Measurements from ENCODE around the gene WNT5A. TPM values are rescaled to one million over a fixed set of nuclear protein-coding genes. Genes with fewer than 3 reads are reported as not detected.

WNT5A gene
- total RNA-seq = 0.04 and 0.07 TPM in 2 replicates

DNA sequence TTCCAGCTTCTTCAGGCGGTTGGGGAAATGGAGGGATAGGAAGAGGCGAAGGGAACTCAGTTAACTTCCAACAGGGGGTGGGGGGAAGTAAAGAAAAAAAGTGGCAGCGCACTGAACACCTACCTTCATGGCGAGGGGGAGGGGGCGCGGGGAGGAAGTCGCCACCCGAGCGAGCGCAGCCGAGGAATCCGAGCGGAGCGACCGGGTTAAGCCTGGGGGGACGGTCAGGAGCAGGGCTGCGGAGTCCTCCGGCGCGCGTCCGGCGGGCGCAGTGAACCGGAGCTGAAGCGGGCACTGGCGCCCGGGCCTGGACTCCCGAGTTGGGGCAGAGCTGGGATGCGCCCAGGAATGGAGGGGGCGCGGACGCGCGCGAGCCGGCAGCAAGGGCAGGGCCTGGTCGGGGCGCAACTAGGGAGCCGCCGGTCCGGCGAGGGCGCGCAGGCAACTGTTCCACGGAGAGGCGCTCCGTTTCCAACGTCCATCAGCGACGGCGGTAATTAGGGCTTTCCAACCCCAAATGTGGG, at the start of gene WNT5A:
Gene WNT5A (minus strand): TSS at position 450 of the 524 bp plus-strand sequence. CDS start 321 bp downstream, at position 129.
- no peak for DNase-seq (ENCODE audit: low read depth, low spot score)

DNA sequence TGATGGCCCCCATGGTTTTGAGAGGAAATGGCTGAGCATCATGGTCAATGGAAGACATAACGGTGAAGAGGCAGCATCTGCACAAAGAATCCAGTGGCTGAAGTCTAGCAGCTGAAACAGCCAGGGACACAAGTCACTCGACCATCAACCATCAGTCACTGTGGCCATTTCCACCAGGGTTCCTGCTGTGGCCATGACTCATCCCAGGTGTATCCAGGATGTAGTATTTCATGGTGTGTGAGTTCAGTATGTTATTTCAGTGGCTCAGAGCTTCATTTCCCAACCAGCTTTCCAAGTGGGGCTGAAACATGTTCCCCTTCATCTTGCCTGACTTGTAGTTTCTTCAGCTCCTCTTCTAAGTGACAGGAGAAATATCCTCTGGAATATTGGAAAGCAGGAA, 47.8 kb upstream of the WNT5A start:
- DNase-seq (ENCODE audit: low read depth, low spot score) = no peak

DNA sequence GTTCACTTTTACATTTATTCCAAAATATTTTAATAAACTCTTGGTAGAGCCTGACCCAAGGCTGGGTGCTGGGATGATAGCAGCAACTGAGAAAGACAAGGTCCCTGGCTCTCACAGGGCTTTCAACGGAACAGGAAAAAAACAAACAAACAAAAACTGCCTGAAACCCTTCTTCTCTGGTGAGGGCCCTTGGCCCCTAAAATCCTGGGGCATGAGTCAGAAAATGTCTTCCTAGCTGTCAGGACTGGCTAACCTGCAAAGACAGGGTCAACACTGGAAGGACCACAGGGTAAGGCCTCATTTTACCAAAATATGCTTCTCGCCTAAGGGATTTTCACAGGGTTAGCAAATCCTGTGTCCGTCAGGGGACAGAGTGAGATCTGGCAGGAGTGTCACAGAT, 45.7 kb upstream of the WNT5A start:
- no peak for DNase-seq (ENCODE audit: low read depth, low spot score)

DNA sequence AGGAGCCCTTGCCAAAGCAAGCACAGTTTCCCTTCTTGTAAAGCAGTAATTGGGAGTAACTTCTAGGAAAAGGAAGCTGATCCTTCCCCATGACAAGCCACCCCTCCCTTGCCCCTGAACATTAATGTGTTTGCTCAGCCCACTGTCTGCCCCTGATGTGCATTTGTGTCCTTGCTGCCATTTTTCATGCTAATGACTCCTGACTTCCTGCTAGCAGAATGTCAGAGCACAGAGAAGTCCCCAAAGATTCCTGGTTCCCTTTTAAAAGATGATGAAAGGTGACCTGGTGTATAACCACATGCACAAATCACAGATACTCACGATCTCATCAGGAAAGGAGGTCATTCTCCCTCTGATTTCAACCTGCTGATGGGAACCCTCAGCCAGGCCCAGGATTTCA, 44.2 kb upstream of the WNT5A start:
- no peak for DNase-seq (ENCODE audit: low read depth, low spot score)

DNA sequence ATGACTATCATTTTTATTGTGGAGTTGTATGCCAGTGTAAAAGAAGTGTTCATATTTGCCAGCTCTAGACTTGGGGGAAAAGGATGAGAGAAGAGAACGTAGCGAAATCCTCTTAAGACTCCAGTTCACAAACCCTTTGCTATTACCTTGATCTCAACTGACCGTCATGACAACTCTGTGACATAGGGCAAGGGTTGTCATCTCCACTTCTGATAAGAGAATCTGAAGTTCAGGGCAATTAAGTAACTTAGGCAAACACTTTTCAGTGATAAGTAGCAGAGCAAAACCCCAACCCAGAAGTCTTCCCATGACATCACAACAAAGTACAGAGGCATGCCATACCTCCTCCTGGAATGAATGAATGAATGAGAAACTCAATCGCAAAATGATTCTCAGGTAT, 40.3 kb upstream of the WNT5A start:
- no peak for DNase-seq (ENCODE audit: low read depth, low spot score)

DNA sequence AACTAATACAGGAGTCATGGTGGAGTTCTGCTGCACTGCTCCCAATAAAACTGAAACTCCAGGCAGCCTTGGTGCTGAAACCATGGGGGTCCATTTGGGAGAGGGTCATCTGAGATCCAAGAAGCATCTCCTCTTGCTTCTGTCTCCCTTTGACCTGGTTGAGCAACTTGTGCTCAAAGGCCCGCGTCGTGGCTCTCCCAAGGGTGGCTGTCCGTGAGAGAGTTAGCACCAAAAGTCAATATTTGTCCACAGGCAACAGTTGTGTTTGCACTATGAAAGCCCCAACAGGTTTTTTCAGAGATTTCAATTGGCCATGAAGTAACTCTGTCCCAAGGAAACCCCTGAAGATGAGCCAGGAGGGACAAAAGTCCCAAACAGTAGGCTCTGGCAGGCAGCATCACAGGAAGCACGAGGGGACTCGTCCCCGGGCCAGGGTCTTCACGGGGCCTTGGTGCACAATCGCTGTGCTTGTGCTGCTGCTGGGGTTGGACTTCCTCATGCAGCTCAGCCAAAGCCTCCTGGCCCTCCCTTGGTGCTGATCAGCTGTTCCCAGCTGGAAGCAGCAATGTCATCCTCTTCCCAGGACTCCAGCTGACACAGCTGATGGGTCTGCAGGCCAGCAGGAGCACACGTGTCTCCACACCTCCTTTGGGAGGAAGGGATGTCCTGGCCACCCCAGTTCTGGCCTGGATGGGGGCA, 39.4 kb upstream of the WNT5A start:
- DNase-seq (ENCODE audit: low read depth, low spot score) = no peak

DNA sequence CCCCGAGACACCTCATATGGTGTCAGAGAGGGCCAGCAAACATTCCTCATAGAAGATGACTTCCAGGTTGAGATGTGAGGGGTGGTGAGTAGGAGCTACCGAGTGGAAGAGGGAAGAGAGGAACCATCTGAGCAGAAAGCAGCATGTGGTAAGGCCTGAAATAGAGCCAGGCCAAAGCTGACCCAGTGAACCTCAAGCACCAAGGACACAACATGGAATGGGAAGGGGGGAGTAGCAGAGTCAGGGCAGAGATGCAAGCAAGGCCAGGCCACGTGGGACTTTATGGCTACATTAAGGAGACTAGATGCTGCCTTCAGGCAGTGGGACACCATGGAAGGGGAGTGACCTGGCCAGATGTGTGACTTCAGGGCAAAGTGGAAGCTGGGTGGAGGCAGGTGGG, 38.3 kb upstream of the WNT5A start:
- DNase-seq (ENCODE audit: low read depth, low spot score) = no peak

DNA sequence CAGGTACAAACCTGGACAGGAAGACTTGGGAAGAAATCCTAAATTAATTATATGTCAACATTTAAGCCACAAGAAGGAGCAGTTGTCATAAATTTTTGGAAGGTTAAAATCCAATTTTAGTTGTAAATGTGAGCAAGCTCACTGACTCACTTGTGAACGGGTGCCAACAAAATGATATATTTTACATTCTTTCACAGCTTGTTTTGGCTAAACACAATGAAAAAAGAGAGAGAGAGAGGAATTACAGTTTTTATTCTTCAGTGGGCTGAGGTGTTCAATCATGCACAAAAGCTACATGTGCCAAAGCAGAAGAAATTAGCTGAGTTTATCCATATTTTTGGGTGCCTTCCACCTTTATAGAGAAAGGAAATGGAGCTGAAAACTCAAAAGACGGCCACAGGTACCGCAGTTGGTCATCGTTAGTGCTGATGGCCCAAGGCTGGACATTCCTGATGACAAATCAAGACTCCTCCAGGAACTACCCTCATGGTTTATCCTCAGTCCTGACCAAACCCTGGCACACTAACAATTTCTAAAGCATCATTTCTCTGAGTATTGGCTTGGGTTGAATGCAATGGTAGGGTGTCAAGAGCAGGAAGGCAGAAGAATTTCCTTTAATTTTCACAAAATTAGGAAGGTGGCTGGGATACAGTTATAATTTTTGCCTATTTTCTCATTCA, 37.6 kb upstream of the WNT5A start:
- DNase-seq (ENCODE audit: low read depth, low spot score) = no peak

DNA sequence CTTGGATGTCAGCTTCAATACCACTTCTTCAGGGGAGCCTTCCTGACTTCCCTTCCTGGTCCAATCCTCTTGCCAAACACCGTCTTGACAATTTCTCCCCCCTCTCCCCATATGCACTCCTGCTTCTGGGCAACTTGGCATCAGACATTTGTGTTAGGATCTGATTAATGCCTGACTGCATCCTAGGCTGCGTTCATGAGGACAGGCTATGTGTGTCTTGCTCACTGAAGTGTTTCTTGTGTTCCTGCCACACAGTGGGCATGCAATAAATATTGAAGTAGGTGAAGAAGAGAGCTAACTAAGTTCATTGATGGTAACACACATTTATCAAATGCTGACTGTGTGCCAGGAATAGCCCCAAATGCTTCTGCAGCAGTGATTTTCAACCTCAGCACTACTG, 36.4 kb upstream of the WNT5A start:
- DNase-seq (ENCODE audit: low read depth, low spot score) = no peak

DNA sequence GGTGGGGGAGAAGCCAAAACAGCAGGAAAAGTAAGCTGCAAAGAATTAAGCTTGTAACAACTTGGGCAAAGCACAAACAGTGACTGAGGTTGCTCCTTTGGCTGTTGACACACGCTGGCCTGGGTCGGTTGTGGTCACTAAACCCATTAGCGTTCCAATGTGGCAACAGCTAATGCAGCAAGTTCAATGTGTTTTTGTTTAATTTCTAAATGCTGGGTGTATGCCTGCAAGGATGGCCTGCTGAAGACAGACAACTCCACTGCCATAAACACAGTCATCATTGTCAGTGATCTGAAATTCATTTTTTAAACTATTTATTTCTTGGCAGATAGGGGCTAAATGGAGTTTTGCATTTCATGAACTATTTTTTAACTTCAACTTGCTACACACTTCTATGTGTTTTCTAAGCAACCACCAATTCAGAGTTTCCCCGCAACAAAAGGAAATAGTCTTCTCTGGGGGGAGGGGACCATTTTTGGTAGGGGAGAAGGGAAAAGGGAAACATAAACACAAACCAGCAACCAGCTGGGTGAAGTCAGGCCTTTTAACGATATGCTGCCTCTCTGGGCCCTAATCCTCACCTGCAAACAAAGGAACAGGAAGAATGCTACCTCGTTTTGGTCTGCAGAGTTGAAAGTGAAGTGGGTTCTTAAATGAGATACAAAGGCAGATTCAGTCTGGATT, 34.8 kb upstream of the WNT5A start:
- no peak for DNase-seq (ENCODE audit: low read depth, low spot score)

DNA sequence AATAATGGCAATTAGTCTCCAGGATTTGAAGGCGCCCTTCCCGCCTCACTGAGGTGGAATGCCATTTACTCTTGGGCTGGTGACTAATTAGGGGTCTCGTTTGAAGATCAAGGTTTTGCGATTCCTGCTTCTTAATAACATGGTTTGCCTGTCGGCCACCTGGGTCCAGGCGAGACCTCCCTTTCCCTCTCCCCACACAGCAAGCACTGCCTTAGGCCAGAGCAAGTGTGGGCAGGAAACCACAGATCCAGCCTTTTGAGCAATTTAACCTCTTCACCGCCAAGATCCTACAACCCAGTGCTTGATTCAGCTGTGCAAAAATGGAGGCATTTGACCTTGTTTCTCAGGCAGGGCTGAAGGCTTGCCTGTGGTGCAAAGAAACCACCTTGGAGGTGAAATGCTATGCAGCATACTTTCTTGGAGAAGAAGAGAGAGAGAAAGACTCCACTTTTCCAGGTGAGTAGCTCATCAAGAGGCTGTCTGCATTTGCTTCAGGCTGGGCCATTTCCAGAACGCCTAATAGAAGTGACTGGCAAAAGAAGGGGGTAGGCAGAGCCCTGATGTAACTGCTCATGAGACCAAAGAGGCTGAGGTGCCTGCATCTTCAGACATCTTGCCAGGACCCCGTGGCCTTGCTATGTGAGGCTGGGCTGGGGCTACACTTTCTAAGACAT, 34.1 kb upstream of the WNT5A start:
- no peak for DNase-seq (ENCODE audit: low read depth, low spot score)

DNA sequence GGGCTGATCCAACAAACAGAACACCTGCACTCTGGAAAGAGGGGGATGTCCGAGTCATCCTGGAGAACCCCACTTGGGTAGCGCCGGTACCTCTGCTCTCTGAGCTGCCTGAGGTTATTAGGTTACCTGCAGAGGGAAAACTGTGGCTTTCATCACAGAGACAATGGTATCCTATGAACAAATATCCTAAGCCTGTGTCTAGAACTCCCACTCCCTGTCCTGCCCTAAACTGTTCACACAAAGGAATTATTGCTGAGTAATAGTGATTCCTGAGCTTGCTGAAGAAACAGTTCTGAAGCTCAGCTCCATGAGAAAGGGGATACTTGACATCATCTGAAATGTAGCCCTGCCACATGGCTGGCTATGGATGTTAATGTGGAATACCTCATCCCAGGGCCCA, 31.9 kb upstream of the WNT5A start:
- DNase-seq (ENCODE audit: low read depth, low spot score) = no peak

DNA sequence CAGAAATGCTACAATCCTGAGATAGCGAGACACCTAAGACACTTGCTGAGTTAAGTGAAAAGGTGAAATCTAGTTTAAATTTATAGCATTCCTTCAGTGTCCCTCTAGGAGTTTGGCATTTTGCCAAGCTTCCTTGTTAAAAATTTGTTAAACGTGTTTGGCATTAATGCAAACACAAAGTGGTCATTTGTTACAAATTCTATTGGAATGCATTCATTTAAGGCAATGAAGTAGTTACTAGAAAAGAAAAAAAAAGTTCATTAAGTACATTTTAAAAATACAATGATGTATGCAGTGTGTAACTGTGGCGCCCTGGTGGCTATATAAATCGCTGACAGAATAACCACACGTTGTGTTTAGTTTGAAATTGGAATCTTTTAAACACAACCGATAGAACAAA, 31.3 kb upstream of the WNT5A start:
- DNase-seq (ENCODE audit: low read depth, low spot score) = no peak

DNA sequence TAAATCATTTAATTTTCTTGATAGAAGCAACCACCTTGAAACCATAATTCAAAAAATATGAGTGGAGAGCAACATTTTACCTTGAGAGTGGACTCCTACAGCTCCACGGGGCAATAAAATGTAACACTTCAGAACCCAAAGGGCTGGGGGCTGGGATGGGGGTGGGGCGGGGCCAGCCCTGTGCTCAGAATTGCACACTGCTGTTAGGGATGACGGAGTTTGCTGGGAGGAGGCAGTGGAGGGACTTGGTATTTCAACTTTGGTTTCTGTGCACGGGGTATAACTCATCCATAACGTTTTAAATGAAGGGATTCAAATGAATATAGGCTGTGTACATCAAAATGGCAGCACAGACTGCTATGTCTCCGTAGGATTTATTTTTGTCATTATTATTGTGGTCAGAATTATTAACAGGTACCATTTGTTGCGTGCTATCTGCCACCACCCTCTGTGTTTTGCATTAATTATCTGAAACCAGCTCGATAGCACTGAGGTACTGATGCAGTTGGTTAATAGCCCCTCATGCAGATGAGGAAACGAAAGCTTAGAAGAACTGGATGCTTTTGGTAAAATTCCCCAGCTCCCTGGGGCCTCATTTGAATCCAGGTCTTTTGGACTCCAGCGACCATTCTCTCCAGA, 29.4 kb upstream of the WNT5A start:
- no peak for DNase-seq (ENCODE audit: low read depth, low spot score)

DNA sequence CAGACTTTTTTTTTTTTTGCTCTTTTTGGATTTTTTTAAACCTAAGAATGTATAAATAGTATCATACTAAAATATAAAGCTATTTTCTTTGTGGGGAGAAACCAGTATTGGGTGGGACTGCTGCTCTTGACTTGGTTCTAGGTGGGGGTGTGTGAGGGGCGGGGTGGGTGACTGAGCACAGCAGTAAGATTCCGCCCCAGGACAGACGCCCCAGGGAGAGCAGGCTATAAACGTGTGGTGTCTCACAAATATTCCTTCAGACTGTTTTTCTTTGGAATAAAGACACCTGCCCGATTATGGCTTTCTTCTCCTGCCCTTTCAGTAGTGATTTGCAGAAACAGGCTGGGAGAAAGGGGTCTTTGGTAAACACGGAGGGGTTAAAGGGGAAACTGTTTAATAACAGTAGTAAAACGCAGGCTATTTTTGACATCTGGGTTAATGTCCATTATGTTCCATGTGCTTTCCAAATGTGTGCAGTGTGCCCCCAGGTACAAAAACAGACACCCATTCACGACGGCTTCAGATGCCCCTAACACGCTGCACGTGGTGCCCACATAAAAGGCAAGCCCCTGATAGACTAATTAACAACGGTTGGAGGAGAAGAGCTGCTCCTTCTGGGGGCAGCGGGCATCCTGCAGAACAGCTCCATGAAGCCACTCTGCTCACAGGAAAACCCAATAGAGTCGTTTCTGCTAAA, 28.6 kb upstream of the WNT5A start:
- no peak for DNase-seq (ENCODE audit: low read depth, low spot score)

DNA sequence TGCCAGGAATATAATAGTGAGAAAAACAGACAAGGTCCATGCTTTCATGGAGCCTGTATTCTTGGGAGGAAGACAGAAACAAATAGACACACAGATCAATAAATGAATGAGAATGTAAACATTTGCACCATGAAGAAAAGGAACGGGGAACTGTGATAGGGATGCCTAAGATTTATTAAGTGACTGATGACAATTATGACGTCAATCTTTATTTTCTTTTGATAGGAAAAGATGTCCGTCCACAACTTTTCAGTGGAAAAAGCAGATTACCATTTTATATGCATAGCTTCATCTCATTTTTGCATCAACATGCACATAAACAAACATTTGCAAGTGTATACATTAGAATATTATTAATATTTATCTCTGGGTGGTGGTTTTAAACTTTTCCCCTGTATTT, 27.9 kb upstream of the WNT5A start:
- no peak for DNase-seq (ENCODE audit: low read depth, low spot score)

DNA sequence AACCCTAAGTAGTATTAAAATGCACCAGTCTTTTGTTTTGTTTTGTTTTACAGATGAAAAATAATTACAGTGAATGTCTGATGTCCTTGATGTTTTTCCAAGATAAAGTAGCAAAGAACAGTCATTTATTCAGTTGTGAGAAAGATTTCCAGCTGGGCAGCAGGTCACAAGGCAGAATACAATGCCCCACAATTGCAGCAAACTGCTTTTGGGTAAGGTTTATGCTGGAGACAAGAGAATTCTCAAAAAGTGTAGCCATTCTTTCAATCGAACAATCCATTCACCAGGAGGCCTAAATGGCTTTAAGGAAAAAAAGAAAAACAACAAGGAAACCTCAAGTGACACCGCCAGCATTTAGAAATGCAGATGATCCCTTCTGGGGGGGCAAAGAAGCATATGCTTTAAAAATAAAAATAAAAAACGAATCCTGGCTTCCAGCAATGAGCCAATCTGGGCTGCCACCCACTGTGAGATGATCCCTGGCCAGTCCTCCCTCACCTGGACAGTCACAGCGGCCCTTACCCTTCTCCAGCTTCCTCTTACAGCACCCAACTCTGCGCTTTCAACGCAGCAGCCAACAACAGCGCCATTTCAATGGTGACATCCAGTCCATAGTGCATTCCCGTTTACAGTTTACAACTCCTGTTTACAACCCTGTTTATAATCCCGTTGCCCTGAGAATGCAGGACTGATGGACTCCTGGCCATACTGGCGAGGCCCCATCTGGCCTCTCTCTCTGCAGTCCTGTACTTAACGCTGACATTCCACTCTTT, 25.7 kb upstream of the WNT5A start:
- no peak for DNase-seq (ENCODE audit: low read depth, low spot score)

DNA sequence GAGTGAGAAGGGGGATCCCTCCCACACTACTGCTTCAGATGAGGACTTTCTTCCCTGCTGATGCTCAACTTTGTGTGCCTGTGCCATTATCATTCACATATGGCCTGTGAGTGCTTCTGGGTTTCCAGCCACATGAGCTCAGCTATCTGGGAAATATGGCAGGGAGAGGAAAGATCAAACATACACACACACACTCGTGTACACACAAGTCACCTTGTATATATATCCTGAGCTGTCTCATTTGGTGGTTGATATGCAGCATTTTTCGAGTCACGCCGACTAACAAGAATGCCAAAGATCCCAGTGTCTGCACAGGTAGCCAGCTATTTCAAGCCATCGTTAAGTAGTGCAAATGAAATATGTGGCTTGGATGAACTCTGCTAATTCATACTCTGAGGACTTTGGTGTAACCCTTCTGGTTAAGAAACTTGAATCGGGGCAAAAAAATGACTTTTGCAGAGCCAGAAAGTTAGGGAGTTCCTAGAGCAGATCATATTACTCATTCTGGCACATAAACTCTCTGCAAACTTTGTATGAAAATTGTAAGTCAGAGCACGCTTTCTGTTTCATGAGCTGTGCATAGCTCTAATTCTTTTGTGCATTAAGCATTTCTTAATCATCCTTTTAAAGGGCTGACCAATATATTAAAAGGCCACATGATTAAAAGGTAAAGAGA, 24.9 kb upstream of the WNT5A start:
- DNase-seq (ENCODE audit: low read depth, low spot score) = no peak

DNA sequence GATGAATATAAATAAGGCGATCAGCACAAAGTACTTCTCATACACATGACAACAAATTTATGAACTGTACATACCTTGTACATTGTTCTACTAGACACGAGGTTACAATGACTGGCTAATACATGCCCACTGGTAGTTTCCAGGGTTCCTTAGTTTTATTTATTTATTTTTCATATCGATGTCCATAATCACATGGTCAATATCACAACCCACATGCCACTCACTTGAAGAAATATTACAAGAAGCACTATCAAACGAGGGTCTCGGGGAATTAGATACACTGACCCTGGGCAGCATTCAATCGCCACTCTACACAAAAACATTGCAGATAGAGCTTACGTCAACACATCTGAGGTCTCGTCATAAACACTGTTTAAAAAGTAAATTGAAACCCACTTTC, 21.2 kb upstream of the WNT5A start:
- no peak for DNase-seq (ENCODE audit: low read depth, low spot score)

DNA sequence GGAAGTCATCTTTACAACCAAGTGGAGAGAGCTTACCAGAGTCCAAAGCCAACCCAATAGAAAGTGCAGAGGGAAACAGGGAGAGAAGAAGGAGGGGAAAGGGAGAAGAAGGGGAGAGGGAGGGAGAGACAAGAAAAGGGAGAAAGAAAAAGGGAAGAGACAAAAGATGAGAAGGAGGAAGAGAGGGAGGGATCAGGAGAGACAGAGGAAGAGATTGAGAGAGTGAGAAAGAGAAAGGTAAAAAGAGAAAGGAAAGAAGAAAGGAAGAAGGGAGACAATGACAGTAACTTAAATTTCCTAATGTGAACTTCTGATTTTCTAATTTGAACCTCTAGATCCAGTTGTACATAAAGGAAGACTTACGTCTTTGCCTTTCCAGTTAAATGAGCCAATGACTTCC, 20.7 kb upstream of the WNT5A start:
- DNase-seq (ENCODE audit: low read depth, low spot score) = no peak
